ENCODE data around the gene MBNL1. TPM values are rescaled to one million over a fixed set of nuclear protein-coding genes. Genes with fewer than 3 reads are reported as not detected.
A peak's percentile ranks its signal among the peaks of the same experiment; 100 is the strongest.

The MBNL1 gene
- total and polyA plus RNA-seq, 11 donors, result 46.8 to 416 (median 189) TPM

- DNase-seq (no peak), ATAC-seq (no peak)
- Histone ChIP-seq H3K27me3 (no peaks in the 10 kb centered on the region), H3K9me3 (peaks cover 0 to 26% (median 0%) of the 10 kb centered on the region in 12 donors), H3K4me3 (no peak overlapping the region), H3K4me1 (peaks cover 0 to 24% (median 5%) of the 10 kb centered on the region in 12 donors), H3K36me3 (no peaks in the 10 kb centered on the region), H3K27ac (no peak overlapping the region)
- 50 to 56% (median 51%) methylated on average over 4 of the region's 4 CpGs for WGBS, 4 donors
- intact Hi-C loops (cut with DNase I), result loop anchor here in 3 of 10 donors (10.0 kb wide), 2 partner anchors 75 to 435 kb away; no protein-coding TSS in a partner anchor
- no peak for TF ChIP-seq CTCF (IDR thresholded peaks at IDR 0.05)
- no peak for TF ChIP-seq POLR2A (IDR thresholded peaks at IDR 0.05)
Observed at GRCh38 chr3:152499791-152500385, 231.2 kb downstream of the MBNL1 start.

- ATAC-seq, result no peak
- Histone ChIP-seq H3K27ac (no peak overlapping the region), H3K4me3 (no peak overlapping the region), H3K9me3 (peaks cover 0 to 14% (median 0%) of the 10 kb centered on the region in 12 donors), H3K4me1 (peaks cover 0 to 7% (median 0%) of the 10 kb centered on the region in 12 donors), H3K27me3 (no peaks in the 10 kb centered on the region), H3K36me3 (no peaks in the 10 kb centered on the region)
- WGBS, 4 donors, result 89 to 96% (median 92%) methylated on average over 5 of the region's 5 CpGs
- no peak for TF ChIP-seq CTCF (IDR thresholded peaks at IDR 0.05)
- no peak for TF ChIP-seq POLR2A (IDR thresholded peaks at IDR 0.05)
- DNase-seq, result no peak
- intact Hi-C loops (cut with DNase I), result loop anchor here in 6 of 10 donors (2.0 to 10.0 kb wide), 6 partner anchors 66 to 456 kb away; no protein-coding TSS in a partner anchor
Observed at GRCh38 chr3:152505926-152506325, 237.2 kb downstream of the MBNL1 start.

- no peak for ATAC-seq
- peaks cover 0 to 7% (median 0%) of the 10 kb centered on the region in 12 donors for H3K4me1 ChIP-seq
- TF ChIP-seq POLR2A (IDR thresholded peaks at IDR 0.05) (no peak), CTCF (IDR thresholded peaks at IDR 0.05) (peak in 11 of 12 donors; percentile 33 to 63 (median 54))
- H3K27ac ChIP-seq, result no peak overlapping the region
- H3K36me3 ChIP-seq, result no peaks in the 10 kb centered on the region
- no peak for DNase-seq
- WGBS, 4 donors, result 77 to 84% (median 80%) methylated on average over 1 of the region's 1 CpG
- no peak overlapping the region for H3K4me3 ChIP-seq
- intact Hi-C loops (cut with DNase I), result loop anchor here in 8 of 10 donors (1.0 to 10.0 kb wide), 9 partner anchors 64 to 454 kb away; no protein-coding TSS in a partner anchor
- H3K9me3 ChIP-seq, result peaks cover 0 to 4% (median 0%) of the 10 kb centered on the region in 12 donors
- H3K27me3 ChIP-seq, result no peaks in the 10 kb centered on the region
Observed at GRCh38 chr3:152508705-152509104, 240.0 kb downstream of the MBNL1 start.

GRCh38 chr3:152511904-152512303 is 243.2 kb downstream of the MBNL1 start:
- Histone ChIP-seq H3K36me3 (no peaks in the 10 kb centered on the region), H3K4me1 (peaks cover 0 to 4% (median 0%) of the 10 kb centered on the region in 12 donors), H3K27me3 (no peaks in the 10 kb centered on the region), H3K27ac (no peak overlapping the region), H3K4me3 (no peak overlapping the region), H3K9me3 (no peaks in the 10 kb centered on the region)
- intact Hi-C loops (cut with DNase I), result loop anchor here in 1 of 10 donors (10.0 kb wide), 1 partner anchor 63 kb away; no protein-coding TSS in a partner anchor
- WGBS, 4 donors, result 86 to 92% (median 87%) methylated on average over 4 of the region's 4 CpGs
- DNase-seq, result no peak
- no peak for ATAC-seq
- TF ChIP-seq CTCF (IDR thresholded peaks at IDR 0.05) (no peak), POLR2A (IDR thresholded peaks at IDR 0.05) (no peak)
